Cardiac atrium fibroblast (primary cell): ENCODE measurements around the gene ADAT2. TPM values are rescaled to one million over a fixed set of nuclear protein-coding genes. Genes with fewer than 3 reads are reported as not detected.

Source experiments
- total RNA-seq: library from RNA; depleted of rRNA; stranded (reverse); fragments of >200 nt; gene quantifications from 2 replicates; pipeline ENCODE4 v1.2.3, GENCODE V29; 2015

ADAT2 gene
- total RNA-seq: 1.3 and 2.8 TPM in 2 replicates

DNA sequence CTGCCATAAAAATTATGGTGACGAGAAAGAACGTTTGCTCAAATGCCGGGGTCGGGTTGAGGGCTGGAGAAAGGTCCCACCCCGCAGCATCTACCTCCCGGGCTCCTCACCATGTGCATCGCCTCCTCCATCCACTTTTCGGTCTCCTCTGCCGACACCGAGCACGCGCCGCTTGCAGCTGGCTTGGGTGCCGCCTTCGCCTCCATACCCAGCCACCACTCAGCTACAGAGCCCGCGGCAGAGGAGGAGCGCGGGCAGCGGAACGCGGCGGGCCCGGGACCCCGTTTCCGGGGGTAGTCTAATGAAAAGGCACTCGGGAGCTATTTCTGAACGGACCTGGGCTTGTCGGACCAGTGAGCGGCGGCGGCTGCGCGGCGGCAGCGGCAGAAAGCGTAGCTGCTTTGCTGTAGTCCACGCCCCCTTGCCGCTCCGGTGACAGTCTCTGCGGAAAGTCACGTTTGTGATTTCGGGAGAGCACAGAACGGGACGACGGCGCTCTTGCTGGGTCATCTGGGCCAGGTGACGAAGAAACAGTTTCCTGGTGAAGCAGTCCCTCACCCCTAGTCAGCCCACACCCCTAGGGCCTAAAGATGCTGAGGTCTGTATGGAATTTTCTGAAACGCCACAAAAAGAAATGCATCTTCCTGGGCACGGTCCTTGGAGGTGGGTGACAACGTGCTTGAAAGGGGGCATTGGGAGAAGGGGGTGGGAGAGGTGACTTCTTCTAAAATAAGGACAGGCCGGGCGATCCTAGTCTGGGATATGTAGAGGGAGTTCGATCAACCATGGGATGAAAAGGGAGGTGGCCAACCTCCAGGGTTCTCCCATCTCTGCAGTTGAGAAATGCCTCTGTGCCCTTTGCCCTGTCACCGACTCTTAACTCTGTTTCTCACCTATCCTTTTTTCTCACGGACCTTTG lies at the start of gene ADAT2, which contains the start of gene PEX3:
ADAT2 (minus strand) TSS at position 243 of the 919 bp plus-strand sequence; CDS start at position 206, 37 bp downstream.
PEX3 (plus strand) TSS at position 353 of the 919 bp plus-strand sequence; CDS start at position 591, 238 bp downstream.

Other genes starting within 250 kb of the ADAT2 start
- 8.3 and 10.2 TPM in 2 replicates for gene PEX3, start 110 bp upstream of the ADAT2 start, total RNA-seq
- 65.1 and 65.2 TPM in 2 replicates for gene FUCA2, start 61.0 kb upstream of the ADAT2 start, total RNA-seq
- gene PHACTR2, start 227.3 kb upstream of the ADAT2 start, total RNA-seq: 72.8 and 110 TPM in 2 replicates